ENCODE measurements around the gene CELA2A. TPM values are rescaled to one million over a fixed set of nuclear protein-coding genes. Genes with fewer than 3 reads are reported as not detected.

Gene CELA2A
- total and polyA plus RNA-seq, 9 of the 15 experiments (the other 6 are each of a cell fraction or from before 2014, with no cell fraction given), result 0.62 TPM; not detected in 8

- no peak overlapping the region for H3K4me2 ChIP-seq (ENCODE audit: insufficient read depth, low read length)
- H3K4me1 ChIP-seq (replicated peaks in 1 of 2; ENCODE audit: control insufficient read depth in 2 of 2, insufficient read depth in 2 of 2, low read length in 2 of 2), result peaks cover 7 to 36% of the 10 kb centered on the region in 2 experiments; a peak in 4 of 5 replicates
- WGBS (ENCODE audit: insufficient coverage, low coverage, missing lambda C conversion rate), result 51% methylated on average over 4 of the region's 4 CpGs
- H3K9me3 ChIP-seq (replicated peaks; ENCODE audit: control insufficient read depth, insufficient read depth, low read depth, low read length), result no peaks in the 10 kb centered on the region
- intact Hi-C loops (cut with micrococcal nuclease) (loop anchor here (1.0 to 10.0 kb wide), 2 partner anchors 108 to 277 kb away; partner anchors contain the start of gene TMEM51), in situ Hi-C loops (cut with MboI) (loop anchor here (5.0 kb wide), 1 partner anchor 279 kb away; the partner anchor contains the start of gene TMEM51)
- H3K79me2 ChIP-seq (ENCODE audit: control insufficient read depth, insufficient read depth, low read length), result no peaks in the 10 kb centered on the region
- DNase-seq (ENCODE audit: extremely low read depth in 1 of 4, low spot score in 3 of 4) (no peak), FAIRE-seq (no peak), ATAC-seq (no peak)
- no peak overlapping the region for H3K4me3 ChIP-seq
- ChIA-PET POLR2A (interaction anchor here (0.6 to 2.2 kb wide), 5 partner anchors 12 to 1697 kb away, joined by 3 to 12 read pairs (median 3); no protein-coding TSS in a partner anchor), CTCF (ENCODE audit: low intra/inter-chr PET ratio) (interaction anchor here (1.1 to 2.9 kb wide), 4 partner anchors 103 to 143 kb away, joined by 3 to 46 read pairs (median 9); no protein-coding TSS in a partner anchor)
- no peak overlapping the region for H3K9ac ChIP-seq (ENCODE audit: insufficient read depth in 1 of 2, low read depth in 2 of 2, low read length in 2 of 2)
- H3K27ac ChIP-seq (ENCODE audit: extremely low read depth, low read depth, low read length), result no peak overlapping the region
- H3K27me3 ChIP-seq (ENCODE audit: control insufficient read depth in 2 of 2, insufficient read depth in 2 of 2, low read length in 2 of 2), result no peaks in the 10 kb centered on the region
- TF ChIP-seq ZBTB26 (CRISPR knock-in tag; IDR thresholded peaks at IDR 0.05) (0 out of 2 replicates have a peak, but pooled peaks have one; percentile 5), TAF15 (IDR thresholded peaks at IDR 0.05; ENCODE audit: low read depth, low read length) (no peak), NR2F6 (CRISPR knock-in tag; IDR thresholded peaks at IDR 0.05) (0 out of 2 replicates have a peak, but pooled peaks have one; percentile 6), HEY1 (CRISPR knock-in tag; IDR thresholded peaks at IDR 0.05; ENCODE audit: borderline replicate concordance) (no peak), KLF1 (tag; IDR thresholded peaks at IDR 0.05) (no peak), TAF7 (tag; IDR thresholded peaks at IDR 0.05) (no peak), E2F6 (IDR thresholded peaks at IDR 0.05; ENCODE audit: borderline replicate concordance in 1 of 2, extremely low read depth in 1 of 2, insufficient read depth in 1 of 2, insufficient read length in 1 of 2, low read depth in 1 of 2, low read length in 1 of 2, poor library complexity in 1 of 2, severe bottlenecking in 1 of 2) (peak in 1 of 2 experiments; percentile 0), ZKSCAN8 (CRISPR knock-in tag; IDR thresholded peaks at IDR 0.05) (no peak)
- no TSS peak for BruUV-seq (replicated peaks)
- peaks cover 8% of the 10 kb centered on the region; the same call in 1 of the 2 replicates for H4K20me1 ChIP-seq (replicated peaks; ENCODE audit: control insufficient read depth, insufficient read depth, low read length)
- H2AFZ ChIP-seq (ENCODE audit: low read depth, low read length), result no peak overlapping the region
- H3K36me3 ChIP-seq (ENCODE audit: control insufficient read depth, insufficient read depth, low read length), result peaks cover 28% of the 10 kb centered on the region; the same call in 2 of the 3 replicates
- peaks cover 5% of the 10 kb centered on the region for H3K9me1 ChIP-seq (ENCODE audit: control insufficient read depth, insufficient read depth, low read length)
Observed at GRCh38 chr1:15431571-15431948, 25.0 kb upstream of the CELA2A start.

Data from K562 (cell line).